ENCODE results near the gene CIZ1.

CIZ1 gene

DNA sequence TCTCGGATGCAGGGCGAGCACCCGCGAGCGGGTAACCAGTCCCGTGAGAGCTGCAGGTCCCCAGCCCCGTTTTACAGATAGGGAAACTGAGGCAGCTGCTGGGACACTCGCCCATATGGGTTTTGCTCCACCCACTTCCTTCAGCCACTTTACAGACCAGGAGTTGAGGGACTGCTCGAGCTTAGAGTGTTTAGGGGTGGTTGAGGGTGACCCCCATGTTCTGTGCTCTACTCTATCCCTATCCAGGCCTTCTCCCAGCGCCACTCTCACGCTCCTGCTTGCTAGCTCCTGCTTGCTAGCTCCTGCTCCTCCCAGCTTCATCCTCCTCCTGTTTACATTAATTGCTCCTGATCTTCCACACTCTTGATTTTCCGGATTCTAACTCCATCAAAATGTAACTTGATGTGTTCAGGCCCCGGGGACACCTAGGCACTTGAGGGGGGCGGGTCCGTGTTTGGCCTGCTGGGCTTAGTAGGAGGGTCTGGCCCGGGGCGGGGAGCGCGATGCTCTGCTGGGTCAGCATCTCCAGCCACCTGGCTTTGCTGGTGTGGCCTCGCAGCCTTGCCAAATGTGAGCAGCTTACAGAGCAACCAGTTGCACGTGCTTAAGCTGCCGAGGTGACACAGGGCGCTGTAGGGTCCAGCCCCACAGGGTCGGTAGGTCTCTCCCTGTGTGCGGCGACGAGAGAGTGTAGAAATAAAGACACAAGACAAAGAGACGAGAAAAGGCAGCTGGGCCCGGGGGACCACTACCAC is 62.4 kb downstream of the CIZ1 start:
- H3K18ac ChIP-seq (ENCODE audit: low read length): peak overlapping the region; percentile 97
- no peak overlapping the region for H3K4ac ChIP-seq (ENCODE audit: low read depth, low read length)
- no peak for DNase-seq

DNA sequence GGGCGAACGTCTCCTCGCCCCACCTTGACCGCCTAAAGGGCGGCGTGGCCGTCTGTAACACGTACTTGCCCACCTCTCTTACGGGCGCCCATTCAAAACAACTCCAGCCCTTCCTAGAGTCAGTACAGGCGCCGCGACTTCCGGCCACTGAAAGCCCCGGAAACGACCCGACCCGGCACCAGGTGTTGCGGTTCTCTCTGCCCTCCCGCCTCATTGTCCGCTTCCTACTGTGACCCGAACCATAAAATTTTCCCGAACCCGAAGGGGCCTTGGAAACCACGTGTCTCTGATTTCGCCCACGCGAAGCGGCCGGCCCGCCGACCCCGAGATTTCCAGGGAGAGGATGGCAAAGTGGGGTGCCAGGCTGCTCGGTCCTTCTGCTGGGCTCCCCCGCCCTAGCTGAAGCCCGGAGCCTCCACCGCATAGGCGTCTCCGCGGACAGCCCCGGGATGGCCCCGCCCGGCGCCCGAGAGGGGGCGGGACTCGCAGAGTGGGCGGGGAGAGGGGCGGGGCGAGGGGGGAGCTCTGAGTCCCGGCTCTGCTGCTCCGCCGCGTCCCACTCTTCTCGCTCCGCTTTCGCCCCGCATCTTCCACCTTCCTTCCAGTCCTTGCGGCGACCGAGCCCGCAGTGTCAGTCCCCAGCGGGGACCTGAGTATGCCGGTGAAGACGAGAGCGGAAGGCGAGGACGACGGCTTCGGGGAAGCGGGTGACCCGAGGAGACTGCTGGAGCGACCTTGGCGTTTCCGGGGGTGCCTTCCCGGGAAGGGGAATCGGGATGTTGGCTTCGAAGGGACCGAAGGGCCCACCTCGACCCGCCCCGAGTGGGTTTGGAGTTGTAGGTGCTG is 63.2 kb downstream of the CIZ1 start:
- Histone ChIP-seq H2BK5ac (ENCODE audit: low read depth, low read length, poor library complexity) (peak overlapping the region; percentile 95), H2AFZ (ENCODE audit: insufficient read depth, low read length, poor library complexity) (peak overlapping the region; percentile 93), H3K79me2 (ENCODE audit: control insufficient read depth, insufficient read depth, low read length, poor library complexity) (peaks cover 14% of the 10 kb centered on the region), H3K4me2 (ENCODE audit: low read length) (peak overlapping the region; percentile 84), H3K23ac (ENCODE audit: low read length) (no peak overlapping the region), H4K91ac (ENCODE audit: low read depth, low read length) (peak overlapping the region; percentile 99), H3K4me1 (ENCODE audit: control insufficient read depth in 1 of 2, insufficient read depth in 2 of 2, low read length in 2 of 2) (peaks cover 5 to 13% of the 10 kb centered on the region in 2 experiments), H3K18ac (ENCODE audit: low read length) (peak overlapping the region; percentile 97), H4K12ac (ENCODE audit: low read depth, low read length) (peak overlapping the region; percentile 97), H2BK12ac (ENCODE audit: low read length) (peak overlapping the region; percentile 23), H2BK120ac (ENCODE audit: insufficient read depth, low read length, poor library complexity) (peak overlapping the region; percentile 98), H3K27ac (ENCODE audit: low read depth, low read length) (peak overlapping the region; percentile 95), H3K9ac (ENCODE audit: low read length) (peak overlapping the region; percentile 98), H3K79me1 (ENCODE audit: low read length) (peaks cover 16% of the 10 kb centered on the region), H4K8ac (ENCODE audit: low read depth, low read length) (peak overlapping the region; percentile 100), H3K27me3 (ENCODE audit: insufficient read depth, low read length) (no peaks in the 10 kb centered on the region), H3K4me3 (ENCODE audit: low read depth, low read length) (peak overlapping the region; percentile 88), H3K14ac (ENCODE audit: low read length) (peak overlapping the region; percentile 94), H3K9me3 (ENCODE audit: insufficient read depth, low read depth, low read length) (peaks cover 6% of the 10 kb centered on the region), H3K36me3 (ENCODE audit: control insufficient read depth in 1 of 2, insufficient read depth in 2 of 2, low read length in 2 of 2) (peaks cover 13 to 17% of the 10 kb centered on the region in 2 experiments), H2AK5ac (ENCODE audit: low read length) (peak overlapping the region; percentile 38), H3K4ac (ENCODE audit: low read depth, low read length) (peak overlapping the region; percentile 77)
- no CpG with 5 or more reads among the region's 82 CpGs for whole genome bisulfite sequencing (ENCODE audit: extremely low coverage, insufficient coverage, insufficient read length)
- DNase-seq: peak; percentile 76 to 93

More for the DNA sequence above, 62.4 kb downstream of the CIZ1 start:
- Histone ChIP-seq H3K14ac (ENCODE audit: low read length) (peak overlapping the region; percentile 85), H3K27me3 (ENCODE audit: insufficient read depth, low read length) (no peaks in the 10 kb centered on the region), H3K79me1 (ENCODE audit: low read length) (peaks cover 16% of the 10 kb centered on the region), H2BK5ac (ENCODE audit: low read depth, low read length, poor library complexity) (no peak overlapping the region), H2BK120ac (ENCODE audit: insufficient read depth, low read length, poor library complexity) (no peak overlapping the region), H4K12ac (ENCODE audit: low read depth, low read length) (peak overlapping the region; percentile 80), H2AK5ac (ENCODE audit: low read length) (no peak overlapping the region), H2BK12ac (ENCODE audit: low read length) (no peak overlapping the region), H3K27ac (ENCODE audit: low read depth, low read length) (no peak overlapping the region), H2AFZ (ENCODE audit: insufficient read depth, low read length, poor library complexity) (peak overlapping the region; percentile 93), H3K4me1 (ENCODE audit: control insufficient read depth in 1 of 2, insufficient read depth in 2 of 2, low read length in 2 of 2) (peaks cover 5 to 13% of the 10 kb centered on the region in 2 experiments), H3K23ac (ENCODE audit: low read length) (no peak overlapping the region), H4K91ac (ENCODE audit: low read depth, low read length) (peak overlapping the region; percentile 64), H3K4me3 (ENCODE audit: low read depth, low read length) (peak overlapping the region; percentile 88), H3K9ac (ENCODE audit: low read length) (no peak overlapping the region), H3K9me3 (ENCODE audit: insufficient read depth, low read depth, low read length) (peaks cover 6% of the 10 kb centered on the region), H4K8ac (ENCODE audit: low read depth, low read length) (peak overlapping the region; percentile 91), H3K79me2 (ENCODE audit: control insufficient read depth, insufficient read depth, low read length, poor library complexity) (peaks cover 14% of the 10 kb centered on the region), H3K36me3 (ENCODE audit: control insufficient read depth in 1 of 2, insufficient read depth in 2 of 2, low read length in 2 of 2) (peaks cover 6 to 10% of the 10 kb centered on the region in 2 experiments), H3K4me2 (ENCODE audit: low read length) (peak overlapping the region; percentile 84)
- no CpG with 5 or more reads among the region's 29 CpGs for WGBS (ENCODE audit: extremely low coverage, insufficient coverage, insufficient read length)

DNA sequence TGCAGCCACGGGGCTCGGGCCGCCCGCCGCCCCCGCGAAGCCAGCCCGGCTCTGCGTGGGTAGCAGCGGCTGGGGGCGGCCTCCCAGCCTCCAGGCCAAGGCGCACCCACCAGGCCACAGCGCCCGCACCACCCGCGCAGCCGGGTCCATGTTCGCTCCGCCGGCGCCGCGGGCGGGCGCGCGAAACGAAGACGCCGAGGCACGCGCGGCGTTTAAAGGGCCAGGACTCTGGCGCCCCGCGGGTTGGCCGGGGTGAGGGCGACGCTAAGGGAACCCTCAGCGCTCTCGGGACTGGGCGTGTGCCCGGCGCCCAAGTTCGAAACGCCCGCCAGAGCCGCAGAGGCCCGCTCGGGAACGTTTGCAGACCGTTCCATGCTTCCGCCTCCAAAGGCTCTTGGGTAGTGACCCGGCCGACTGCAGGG is 63.8 kb downstream of the CIZ1 start, which contains the start of gene PTGES2:
Gene PTGES2 (minus strand): TSS at position 162 of the 422 bp plus-strand sequence. CDS start 12 bp downstream, at position 150.
- peaks cover 5 to 13% of the 10 kb centered on the region in 2 experiments for H3K4me1 ChIP-seq (ENCODE audit: control insufficient read depth in 1 of 2, insufficient read depth in 2 of 2, low read length in 2 of 2)
- peak within 1 kb of the TSS; percentile 76 for H2AK5ac ChIP-seq (ENCODE audit: low read length)
- peak within 1 kb of the TSS; percentile 32 for H2BK12ac ChIP-seq (ENCODE audit: low read length)
- H3K27me3 ChIP-seq (ENCODE audit: insufficient read depth, low read length): no peaks in the 10 kb centered on the region
- H3K14ac ChIP-seq (ENCODE audit: low read length): peak within 1 kb of the TSS; percentile 94
- H2BK120ac ChIP-seq (ENCODE audit: insufficient read depth, low read length, poor library complexity): peak within 1 kb of the TSS; percentile 98
- H3K79me1 ChIP-seq (ENCODE audit: low read length): peaks cover 16% of the 10 kb centered on the region
- H3K9ac ChIP-seq (ENCODE audit: low read length): peak within 1 kb of the TSS; percentile 98
- H3K9me3 ChIP-seq (ENCODE audit: insufficient read depth, low read depth, low read length): peaks cover 6% of the 10 kb centered on the region
- peaks cover 18 to 23% of the 10 kb centered on the region in 2 experiments for H3K36me3 ChIP-seq (ENCODE audit: control insufficient read depth in 1 of 2, insufficient read depth in 2 of 2, low read length in 2 of 2)
- H2AFZ ChIP-seq (ENCODE audit: insufficient read depth, low read length, poor library complexity): peak within 1 kb of the TSS; percentile 93
- no peak within 1 kb of the TSS for H3K23ac ChIP-seq (ENCODE audit: low read length)
- DNase-seq: peak; percentile 82 to 94
- peak within 1 kb of the TSS; percentile 97 for H3K18ac ChIP-seq (ENCODE audit: low read length)
- peak within 1 kb of the TSS; percentile 95 for H3K27ac ChIP-seq (ENCODE audit: low read depth, low read length)
- WGBS (ENCODE audit: extremely low coverage, insufficient coverage, insufficient read length): no CpG with 5 or more reads among the region's 56 CpGs
- H3K4me3 ChIP-seq (ENCODE audit: low read depth, low read length): peak within 1 kb of the TSS; percentile 88
- peak within 1 kb of the TSS; percentile 95 for H2BK5ac ChIP-seq (ENCODE audit: low read depth, low read length, poor library complexity)
- peaks cover 14% of the 10 kb centered on the region for H3K79me2 ChIP-seq (ENCODE audit: control insufficient read depth, insufficient read depth, low read length, poor library complexity)
- H4K8ac ChIP-seq (ENCODE audit: low read depth, low read length): peak within 1 kb of the TSS; percentile 100
- peak within 1 kb of the TSS; percentile 97 for H4K12ac ChIP-seq (ENCODE audit: low read depth, low read length)
- peak within 1 kb of the TSS; percentile 77 for H3K4ac ChIP-seq (ENCODE audit: low read depth, low read length)
- H3K4me2 ChIP-seq (ENCODE audit: low read length): peak within 1 kb of the TSS; percentile 84
- peak within 1 kb of the TSS; percentile 99 for H4K91ac ChIP-seq (ENCODE audit: low read depth, low read length)
